Heart left ventricle (tissue), 13 donors: ENCODE data around the gene DYNLT1.

Source experiments
- POLR2A ChIP-seq, 2 donors: fragments of 450-650 bp; IDR thresholded peaks; one replicate each; pipeline ENCODE4 v1.6.1; 2017; ENCODE audit warnings: antibody characterized with exemption in 2 of 2, mild to moderate bottlenecking in 2 of 2, moderate library complexity in 2 of 2
- TF ChIP-seq, protein P1 (sequence below), 12 donors: fragments of 200-600 bp; sonication (generic) in 4 of 12; IDR thresholded peaks; one replicate each; pipeline versions ENCODE4 v1.5.0 to v1.8.0; 2018 to 2022; ENCODE audit warnings: antibody characterized with exemption in 12 of 12, mild to moderate bottlenecking in 5 of 12
- donor health status: ischemic (EF 13 %, LVEDD 7.1; RV severe dilation, severe dysfunction).
- donor health status: DM: no; HTN: yes; CAD: no.
- donor health status: DM: no; HTN: no; CAD: no.
- donor health status: ischemic (EF 25% LVEDD 6.9; RV normal size, moderate dysfunction).
- donor health status: ischemic (EF 25% LVEDD 5.7; RV mildly dilated, moderate dysfunction).
- donor health status: ischemic (EF 35%, LVEDD 5.7; RV mildly dilated, moderate dysfunction).
- donor health status: nonischemic (EF 11% LVEDD 7.7; RV severe dilation, severe dysfunction).
- donor health status: DM: yes; HTN: yes; CAD: no.
- donor health status: PGD.
- donor health status: ischemic (EF 29% LVEDD 5.4; RV normal size, mild dysfunction).
- donor health status: nonischemic (EF 23%, LVEDD 6.1; RV moderate dilation, normal function).

DNA sequence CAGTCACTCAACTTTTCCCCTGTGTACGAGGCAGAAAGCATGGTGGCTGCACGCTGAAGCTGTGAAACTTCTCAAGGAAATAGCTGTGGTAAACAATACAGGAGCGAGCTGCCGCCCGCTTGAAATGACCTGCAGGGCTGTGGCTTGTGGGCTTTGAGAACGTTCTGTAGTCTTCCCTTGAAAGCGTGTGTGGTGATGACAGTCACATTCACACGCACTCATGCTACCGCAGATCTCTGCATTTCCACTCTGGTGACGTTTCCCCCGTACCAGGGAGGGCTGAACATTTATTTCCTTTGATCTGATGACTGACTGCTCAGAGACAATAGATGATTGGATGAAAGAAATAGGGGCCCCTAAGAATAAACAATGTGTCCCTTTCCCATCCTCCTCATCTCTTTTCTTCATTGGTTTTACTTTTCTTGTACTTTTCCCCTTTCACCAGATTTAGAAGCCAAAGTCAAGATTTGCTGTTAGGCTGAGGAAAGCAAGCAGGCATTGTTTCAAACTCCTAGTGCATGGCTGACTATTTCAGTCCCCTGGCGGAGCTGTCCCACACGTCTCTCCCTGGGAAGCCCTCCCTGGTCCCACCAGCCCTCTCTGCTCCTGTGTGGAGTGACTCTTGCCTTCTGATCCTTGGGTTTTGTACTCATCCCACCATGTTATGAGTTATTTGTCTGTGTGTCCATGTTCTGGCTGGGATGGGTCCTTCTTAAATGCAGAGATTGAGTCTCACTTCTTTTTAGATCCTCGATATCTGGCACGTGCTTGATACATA, 9.2 kb upstream of the DYNLT1 start:
- no peak for TF ChIP-seq POLR2A (IDR thresholded peaks at IDR 0.05)
- TF ChIP-seq, protein P1, sequence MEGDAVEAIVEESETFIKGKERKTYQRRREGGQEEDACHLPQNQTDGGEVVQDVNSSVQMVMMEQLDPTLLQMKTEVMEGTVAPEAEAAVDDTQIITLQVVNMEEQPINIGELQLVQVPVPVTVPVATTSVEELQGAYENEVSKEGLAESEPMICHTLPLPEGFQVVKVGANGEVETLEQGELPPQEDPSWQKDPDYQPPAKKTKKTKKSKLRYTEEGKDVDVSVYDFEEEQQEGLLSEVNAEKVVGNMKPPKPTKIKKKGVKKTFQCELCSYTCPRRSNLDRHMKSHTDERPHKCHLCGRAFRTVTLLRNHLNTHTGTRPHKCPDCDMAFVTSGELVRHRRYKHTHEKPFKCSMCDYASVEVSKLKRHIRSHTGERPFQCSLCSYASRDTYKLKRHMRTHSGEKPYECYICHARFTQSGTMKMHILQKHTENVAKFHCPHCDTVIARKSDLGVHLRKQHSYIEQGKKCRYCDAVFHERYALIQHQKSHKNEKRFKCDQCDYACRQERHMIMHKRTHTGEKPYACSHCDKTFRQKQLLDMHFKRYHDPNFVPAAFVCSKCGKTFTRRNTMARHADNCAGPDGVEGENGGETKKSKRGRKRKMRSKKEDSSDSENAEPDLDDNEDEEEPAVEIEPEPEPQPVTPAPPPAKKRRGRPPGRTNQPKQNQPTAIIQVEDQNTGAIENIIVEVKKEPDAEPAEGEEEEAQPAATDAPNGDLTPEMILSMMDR (IDR thresholded peaks at IDR 0.05), result no peak
